HepG2 (cell line): ENCODE measurements around the gene RAD18. TPM values are rescaled to one million over a fixed set of nuclear protein-coding genes. Genes with fewer than 3 reads are reported as not detected.

Source experiments
- ATAC-seq: fragments of 200-7000 bp; cut with Tn5 transposase; 3 replicates; pipeline ENCODE4 v1.9.1; 2020; ENCODE audit warnings: mild to moderate bottlenecking, moderate library complexity
- BruUV-seq: library from RNA; stranded (reverse); fragments of 400-500 nt; replicated peaks from 2 replicates; lab custom pipeline; 2021; lab: Mats Ljungman, UMichigan
- CTCF ChIA-PET: fragments of 300-600 bp; formaldehyde crosslinking; extraction: SDS; loops from one replicate; lab custom pipeline; 2021; ENCODE audit warnings: low total read pairs, inconsistent platforms, low intra/inter-chr PET ratio; lab: Yijun Ruan, JAX
- POLR2A ChIA-PET: fragments of 350-600 bp; sonication (Branson Sonifier 250); formaldehyde crosslinking; loops from one replicate; lab custom pipeline; 2020; ENCODE audit warnings: antibody characterized with exemption, inconsistent platforms; lab: Yijun Ruan, JAX
- DNase-seq: peaks from one replicate; pipeline ENCODE4 v3.0.0-alpha.2; 2015; ENCODE audit warnings: low spot score
- FAIRE-seq: peaks from 3 replicates; lab custom pipeline; 2011; peaks lifted over from hg19 to GRCh38; lab: Jason Lieb, UNC
- H2AFZ ChIP-seq: one replicate; pipeline ENCODE4 v1.6.1; 2011; ENCODE audit warnings: low read length, inconsistent platforms
- H3K27ac ChIP-seq: fragments of 300-600 bp; 3 replicates; pipeline ENCODE4 v1.8.0; 2011; ENCODE audit warnings: mixed run types, mild to moderate bottlenecking, mixed read lengths, low read length, inconsistent platforms; ENCODE audit not compliant: insufficient read depth; ENCODE audit errors: extremely low read length
- H3K27me3 ChIP-seq, 2 experiments: fragments of 200-600 bp in 1 of 2; 2 replicates in 1 of 2; 3 replicates in 1 of 2; pipeline versions ENCODE4 v1.6.0 to v1.8.0; 2011; ENCODE audit warnings: low read length in 2 of 2, mild to moderate bottlenecking in 2 of 2, moderate library complexity in 2 of 2, inconsistent platforms in 1 of 2; ENCODE audit not compliant: insufficient read depth in 2 of 2, control insufficient read depth in 1 of 2
- H3K36me3 ChIP-seq, 2 experiments: fragments of 200-600 bp in 1 of 2; replicated peaks in 1 of 2; 2 replicates in 1 of 2; 3 replicates in 1 of 2; pipeline versions ENCODE4 v1.5.1 to v1.8.0; 2011; ENCODE audit warnings: low read length in 2 of 2, inconsistent platforms in 1 of 2; ENCODE audit not compliant: insufficient read depth in 2 of 2, control insufficient read depth in 1 of 2
- H3K4me1 ChIP-seq: 2 replicates; pipeline ENCODE4 v1.5.1; 2012; ENCODE audit warnings: low read length, inconsistent platforms; ENCODE audit not compliant: insufficient read depth
- H3K4me2 ChIP-seq: 2 replicates; pipeline ENCODE4 v1.6.0; 2011; ENCODE audit warnings: low read depth, low read length, inconsistent platforms
- H3K4me3 ChIP-seq, 3 experiments: fragments of 200-600 bp in 1 of 3; sonication (generic), shearing (Covaris generic) in 1 of 3; replicated peaks in 1 of 3; 2 replicates each; pipeline ENCODE4 v1.5.1; 2011 to 2016; ENCODE audit warnings: low read length in 3 of 3, inconsistent platforms in 2 of 3, low read depth in 2 of 3, mild to moderate bottlenecking in 2 of 3, control low read depth in 1 of 3, mixed read lengths in 1 of 3; ENCODE audit not compliant: insufficient read depth in 1 of 3
- H3K79me2 ChIP-seq: one replicate; pipeline ENCODE4 v1.6.1; 2011; ENCODE audit warnings: low read length, inconsistent platforms; ENCODE audit not compliant: insufficient read depth
- H3K9ac ChIP-seq: 2 replicates; pipeline ENCODE4 v1.6.0; 2011; ENCODE audit warnings: mild to moderate bottlenecking, low read depth, low read length, inconsistent platforms; ENCODE audit not compliant: insufficient read depth
- H3K9me3 ChIP-seq: 2 replicates; pipeline ENCODE4 v1.5.1; 2012; ENCODE audit warnings: mild to moderate bottlenecking, low read length
- H4K20me1 ChIP-seq: 2 replicates; pipeline ENCODE4 v1.6.0; 2011; ENCODE audit warnings: inconsistent platforms, mild to moderate bottlenecking, low read length, moderate library complexity; ENCODE audit not compliant: insufficient read depth
- SNAPC2 ChIP-seq: sonication (generic); formaldehyde crosslinking; IDR thresholded peaks from 2 replicates; pipeline ENCODE4 v1.8.1; 2022; ENCODE audit warnings: mild to moderate bottlenecking, missing genetic modification reagents
- ZBTB8A ChIP-seq: sonication (generic); formaldehyde crosslinking; IDR thresholded peaks from 2 replicates; pipeline ENCODE4 v1.4.0; 2020; ENCODE audit warnings: mild to moderate bottlenecking, low read depth, missing genetic modification reagents, borderline replicate concordance
- ZNF230 ChIP-seq: sonication (generic); formaldehyde crosslinking; IDR thresholded peaks from 2 replicates; pipeline ENCODE4 v1.4.0; 2020; ENCODE audit warnings: mild to moderate bottlenecking, missing genetic modification reagents
- ZNF605 ChIP-seq: sonication (generic); formaldehyde crosslinking; IDR thresholded peaks from 2 replicates; pipeline ENCODE4 v1.8.0; 2022; ENCODE audit warnings: mild to moderate bottlenecking, missing genetic modification reagents
- ZNF616 ChIP-seq: sonication (generic); formaldehyde crosslinking; IDR thresholded peaks from 2 replicates; pipeline ENCODE4 v1.5.0; 2020; ENCODE audit warnings: low read depth, mild to moderate bottlenecking, missing genetic modification reagents
- ZNF773 ChIP-seq: sonication (generic); formaldehyde crosslinking; IDR thresholded peaks from 2 replicates; pipeline ENCODE4 v1.4.0; 2020; ENCODE audit warnings: missing genetic modification reagents, borderline replicate concordance
- WGBS: methylation state at CpG from one replicate; pipeline ENCODE4 v1.1.6; 2017; ENCODE audit warnings: low lambda C conversion rate; 5-methylcytosine and 5-hydroxymethylcytosine counted together
- in situ Hi-C: cut with HindIII; loops from 2 replicates; pipeline ENCODE4 v1.10.0; 2017; ENCODE audit warnings: low pct_unique_long_range_greater_than_20kb; ENCODE audit not compliant: extremely low pct_ligation_motif_present
- intact Hi-C: fragments of 100-400 bp; cut with micrococcal nuclease; formaldehyde crosslinking; loops from one replicate; pipeline ENCODE4 v1.10.0; 2022; ENCODE audit not compliant: unreplicated experiment
- polyA plus RNA-seq, 8 experiments: library from polyadenylated mRNA; depleted of rRNA in 3 of 8; stranded (reverse) in 7 of 8; unstranded in 1 of 8; fragments of >200 nt; fragmentation: Illumina TruSeq in 4 of 8; extraction: Trizol in 4 of 8; gene quantifications; 2 replicates each; pipeline versions ENCODE4 v1.2.1 to v1.2.3, GENCODE V29; 2011 to 2016; ENCODE audit warnings: low read depth in 4 of 8, missing spikeins in 1 of 8, mixed read lengths in 1 of 8; ENCODE audit not compliant: insufficient read depth in 1 of 8
- total RNA-seq, 5 experiments: library from RNA; depleted of rRNA; stranded (reverse); fragments of >200 nt; fragmentation: Illumina TruSeq; extraction: Trizol; gene quantifications; 2 replicates each; pipeline ENCODE4 v1.2.3, GENCODE V29; 2016; ENCODE audit warnings: low read depth in 1 of 5
- TF ChIP-seq, protein P1 (sequence below): sonication (generic); formaldehyde crosslinking; IDR thresholded peaks from 2 replicates; pipeline ENCODE4 v1.4.0; 2020; ENCODE audit warnings: missing genetic modification reagents, borderline replicate concordance
- TF ChIP-seq, protein P2 (sequence below): sonication (generic); formaldehyde crosslinking; IDR thresholded peaks from 2 replicates; pipeline ENCODE4 v1.4.0; 2020; ENCODE audit warnings: mild to moderate bottlenecking, missing genetic modification reagents
- TF ChIP-seq, protein P3 (sequence below): sonication (generic); formaldehyde crosslinking; IDR thresholded peaks from 2 replicates; pipeline ENCODE4 v1.9.0; 2022; ENCODE audit warnings: low read depth, missing genetic modification reagents
- TF ChIP-seq, protein P4 (sequence below): sonication (generic); formaldehyde crosslinking; IDR thresholded peaks from 2 replicates; pipeline ENCODE4 v1.5.1; 2020; ENCODE audit warnings: missing genetic modification reagents, mild to moderate bottlenecking, borderline replicate concordance
- TF ChIP-seq, protein P5 (sequence below): sonication (generic); formaldehyde crosslinking; IDR thresholded peaks from 2 replicates; pipeline ENCODE4 v1.4.0; 2020; ENCODE audit warnings: mild to moderate bottlenecking, missing genetic modification reagents, borderline replicate concordance

The RAD18 gene
- total and polyA plus RNA-seq, 2 of the 13 experiments (the other 11 are each of a cell fraction or from before 2014, with no cell fraction given) = 5.9 to 20.7 TPM

DNA sequence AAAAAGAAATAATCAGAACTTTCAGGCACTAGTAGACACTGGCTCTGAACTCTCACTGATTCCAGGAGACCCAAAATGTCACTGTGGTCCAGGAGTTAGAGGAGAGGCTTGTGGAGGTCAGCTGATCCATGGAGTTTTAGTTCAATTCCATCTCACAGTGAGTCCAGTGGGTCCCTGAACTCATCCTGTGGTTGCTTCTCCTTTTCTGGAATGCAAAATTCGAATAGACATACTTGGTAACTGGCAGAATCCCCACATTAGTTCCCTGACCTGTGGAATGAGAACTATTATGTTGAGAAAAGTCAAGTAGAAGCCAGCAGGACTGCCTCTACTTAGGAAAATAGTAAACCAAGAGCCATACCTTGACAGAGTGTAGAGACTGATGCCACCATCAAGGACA is 106.6 kb downstream of the RAD18 start:
- Histone ChIP-seq H3K27ac (no peak overlapping the region), H3K4me1 (no peaks in the 10 kb centered on the region), H3K9ac (no peak overlapping the region), H3K4me2 (no peak overlapping the region), H3K9me3 (no peaks in the 10 kb centered on the region), H3K79me2 (no peaks in the 10 kb centered on the region), H3K36me3 (no peaks in the 10 kb centered on the region), H3K4me3 (no peak overlapping the region), H3K27me3 (no peaks in the 10 kb centered on the region), H2AFZ (no peak overlapping the region), H4K20me1 (no peaks in the 10 kb centered on the region)
- no peak for ATAC-seq
- in situ Hi-C loops (no loop called here), intact Hi-C loops (no loop called here)
- TF ChIP-seq ZNF616 (CRISPR knock-in tag) = no peak
- no peak for TF ChIP-seq ZNF605 (CRISPR knock-in tag)
- TF ChIP-seq, protein P1, sequence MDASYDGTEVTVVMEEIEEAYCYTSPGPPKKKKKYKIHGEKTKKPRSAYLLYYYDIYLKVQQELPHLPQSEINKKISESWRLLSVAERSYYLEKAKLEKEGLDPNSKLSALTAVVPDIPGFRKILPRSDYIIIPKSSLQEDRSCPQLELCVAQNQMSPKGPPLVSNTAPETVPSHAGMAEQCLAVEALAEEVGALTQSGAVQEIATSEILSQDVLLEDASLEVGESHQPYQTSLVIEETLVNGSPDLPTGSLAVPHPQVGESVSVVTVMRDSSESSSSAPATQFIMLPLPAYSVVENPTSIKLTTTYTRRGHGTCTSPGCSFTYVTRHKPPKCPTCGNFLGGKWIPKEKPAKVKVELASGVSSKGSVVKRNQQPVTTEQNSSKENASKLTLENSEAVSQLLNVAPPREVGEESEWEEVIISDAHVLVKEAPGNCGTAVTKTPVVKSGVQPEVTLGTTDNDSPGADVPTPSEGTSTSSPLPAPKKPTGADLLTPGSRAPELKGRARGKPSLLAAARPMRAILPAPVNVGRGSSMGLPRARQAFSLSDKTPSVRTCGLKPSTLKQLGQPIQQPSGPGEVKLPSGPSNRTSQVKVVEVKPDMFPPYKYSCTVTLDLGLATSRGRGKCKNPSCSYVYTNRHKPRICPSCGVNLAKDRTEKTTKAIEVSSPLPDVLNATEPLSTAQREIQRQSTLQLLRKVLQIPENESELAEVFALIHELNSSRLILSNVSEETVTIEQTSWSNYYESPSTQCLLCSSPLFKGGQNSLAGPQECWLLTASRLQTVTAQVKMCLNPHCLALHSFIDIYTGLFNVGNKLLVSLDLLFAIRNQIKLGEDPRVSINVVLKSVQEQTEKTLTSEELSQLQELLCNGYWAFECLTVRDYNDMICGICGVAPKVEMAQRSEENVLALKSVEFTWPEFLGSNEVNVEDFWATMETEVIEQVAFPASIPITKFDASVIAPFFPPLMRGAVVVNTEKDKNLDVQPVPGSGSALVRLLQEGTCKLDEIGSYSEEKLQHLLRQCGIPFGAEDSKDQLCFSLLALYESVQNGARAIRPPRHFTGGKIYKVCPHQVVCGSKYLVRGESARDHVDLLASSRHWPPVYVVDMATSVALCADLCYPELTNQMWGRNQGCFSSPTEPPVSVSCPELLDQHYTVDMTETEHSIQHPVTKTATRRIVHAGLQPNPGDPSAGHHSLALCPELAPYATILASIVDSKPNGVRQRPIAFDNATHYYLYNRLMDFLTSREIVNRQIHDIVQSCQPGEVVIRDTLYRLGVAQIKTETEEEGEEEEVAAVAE = no peak
- TF ChIP-seq, protein P2, sequence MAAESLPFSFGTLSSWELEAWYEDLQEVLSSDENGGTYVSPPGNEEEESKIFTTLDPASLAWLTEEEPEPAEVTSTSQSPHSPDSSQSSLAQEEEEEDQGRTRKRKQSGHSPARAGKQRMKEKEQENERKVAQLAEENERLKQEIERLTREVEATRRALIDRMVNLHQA (CRISPR knock-in tag) = no peak
- TF ChIP-seq, protein P3, sequence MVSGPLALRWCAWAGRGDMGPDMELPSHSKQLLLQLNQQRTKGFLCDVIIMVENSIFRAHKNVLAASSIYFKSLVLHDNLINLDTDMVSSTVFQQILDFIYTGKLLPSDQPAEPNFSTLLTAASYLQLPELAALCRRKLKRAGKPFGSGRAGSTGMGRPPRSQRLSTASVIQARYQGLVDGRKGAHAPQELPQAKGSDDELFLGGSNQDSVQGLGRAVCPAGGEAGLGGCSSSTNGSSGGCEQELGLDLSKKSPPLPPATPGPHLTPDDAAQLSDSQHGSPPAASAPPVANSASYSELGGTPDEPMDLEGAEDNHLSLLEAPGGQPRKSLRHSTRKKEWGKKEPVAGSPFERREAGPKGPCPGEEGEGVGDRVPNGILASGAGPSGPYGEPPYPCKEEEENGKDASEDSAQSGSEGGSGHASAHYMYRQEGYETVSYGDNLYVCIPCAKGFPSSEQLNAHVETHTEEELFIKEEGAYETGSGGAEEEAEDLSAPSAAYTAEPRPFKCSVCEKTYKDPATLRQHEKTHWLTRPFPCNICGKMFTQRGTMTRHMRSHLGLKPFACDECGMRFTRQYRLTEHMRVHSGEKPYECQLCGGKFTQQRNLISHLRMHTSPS (CRISPR knock-in tag) = no peak
- TF ChIP-seq, protein P4, sequence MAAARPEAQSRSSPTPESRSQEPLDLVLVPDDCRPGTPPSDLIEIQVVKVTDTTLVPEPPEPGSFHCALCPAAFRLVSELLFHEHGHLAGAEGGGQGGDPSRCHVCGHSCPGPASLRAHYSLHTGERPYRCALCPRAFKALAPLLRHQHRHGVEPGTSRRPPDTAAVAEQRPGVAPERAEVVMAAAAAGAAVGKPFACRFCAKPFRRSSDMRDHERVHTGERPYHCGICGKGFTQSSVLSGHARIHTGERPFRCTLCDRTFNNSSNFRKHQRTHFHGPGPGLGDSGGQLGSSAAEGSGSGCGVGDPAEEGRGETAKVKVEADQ (CRISPR knock-in tag) = no peak
- TF ChIP-seq ZBTB8A (CRISPR knock-in tag) = no peak
- TF ChIP-seq, protein P5, sequence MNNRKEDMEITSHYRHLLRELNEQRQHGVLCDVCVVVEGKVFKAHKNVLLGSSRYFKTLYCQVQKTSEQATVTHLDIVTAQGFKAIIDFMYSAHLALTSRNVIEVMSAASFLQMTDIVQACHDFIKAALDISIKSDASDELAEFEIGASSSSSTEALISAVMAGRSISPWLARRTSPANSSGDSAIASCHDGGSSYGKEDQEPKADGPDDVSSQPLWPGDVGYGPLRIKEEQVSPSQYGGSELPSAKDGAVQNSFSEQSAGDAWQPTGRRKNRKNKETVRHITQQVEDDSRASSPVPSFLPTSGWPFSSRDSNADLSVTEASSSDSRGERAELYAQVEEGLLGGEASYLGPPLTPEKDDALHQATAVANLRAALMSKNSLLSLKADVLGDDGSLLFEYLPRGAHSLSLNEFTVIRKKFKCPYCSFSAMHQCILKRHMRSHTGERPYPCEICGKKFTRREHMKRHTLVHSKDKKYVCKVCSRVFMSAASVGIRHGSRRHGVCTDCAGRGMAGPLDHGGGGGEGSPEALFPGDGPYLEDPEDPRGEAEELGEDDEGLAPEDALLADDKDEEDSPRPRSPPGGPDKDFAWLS (CRISPR knock-in tag) = no peak
- no peak for TF ChIP-seq ZNF230 (CRISPR knock-in tag)
- TF ChIP-seq SNAPC2 = no peak
- TF ChIP-seq ZNF773 (CRISPR knock-in tag) = no peak
- DNase-seq = no peak
- POLR2A ChIA-PET = no interaction called here
- 50% methylated on average over 1 of the region's 1 CpG for WGBS
- CTCF ChIA-PET = no interaction called here
- FAIRE-seq = no peak
- no TSS peak for BruUV-seq
